HUES48 (cell line): ENCODE results near the gene TM9SF3.
"Not testable (repeated sequence)": the region's sequence is repeated elsewhere in the genome, so short reads cannot be mapped to it uniquely, and the experiment has no call there.

ENCODE experiments used
- H3K27ac ChIP-seq: one replicate; pipeline ENCODE4 v1.7.0; 2013; ENCODE audit warnings: low read depth, low read length, inconsistent platforms
- H3K27me3 ChIP-seq: 2 replicates; pipeline ENCODE4 v1.6.1; 2013; ENCODE audit warnings: mild to moderate bottlenecking, low read length; ENCODE audit not compliant: control insufficient read depth, insufficient read depth
- H3K36me3 ChIP-seq: 2 replicates; pipeline ENCODE4 v1.6.1; 2013; ENCODE audit warnings: low read length; ENCODE audit not compliant: control insufficient read depth, insufficient read depth
- H3K4me1 ChIP-seq: 2 replicates; pipeline ENCODE4 v1.6.1; 2013; ENCODE audit warnings: mild to moderate bottlenecking, low read length; ENCODE audit not compliant: control insufficient read depth, insufficient read depth
- H3K4me3 ChIP-seq: 2 replicates; pipeline ENCODE4 v1.5.1; 2013; ENCODE audit warnings: mild to moderate bottlenecking, low read depth, low read length
- H3K9ac ChIP-seq: 2 replicates; pipeline ENCODE4 v1.6.1; 2013; ENCODE audit warnings: mild to moderate bottlenecking, low read depth, low read length, moderate library complexity
- H3K9me3 ChIP-seq: 2 replicates; pipeline ENCODE4 v1.6.1; 2013; ENCODE audit warnings: low read length; ENCODE audit not compliant: control insufficient read depth, insufficient read depth

The TM9SF3 gene

GRCh38 chr10:96560966-96561887 lies 25.6 kb downstream of the TM9SF3 start:
- Histone ChIP-seq H3K4me1 (no peaks in the 10 kb centered on the region), H3K4me3 (no peak overlapping the region), H3K36me3 (peaks cover 67% of the 10 kb centered on the region), H3K9ac (no peak overlapping the region), H3K27ac (no peak overlapping the region), H3K9me3 (no peaks in the 10 kb centered on the region), H3K27me3 (no peaks in the 10 kb centered on the region)

GRCh38 chr10:96560489-96560888 lies 26.3 kb downstream of the TM9SF3 start:
- no peak overlapping the region for H3K9ac ChIP-seq
- no peak overlapping the region for H3K27ac ChIP-seq
- no peak overlapping the region for H3K4me3 ChIP-seq
- H3K9me3 ChIP-seq, result no peaks in the 10 kb centered on the region
- peaks cover 63% of the 10 kb centered on the region for H3K36me3 ChIP-seq
- H3K4me1 ChIP-seq, result no peaks in the 10 kb centered on the region
- H3K27me3 ChIP-seq, result no peaks in the 10 kb centered on the region

- Histone ChIP-seq H3K27ac (no peak overlapping the region), H3K9me3 (no peaks in the 10 kb centered on the region), H3K4me1 (no peaks in the 10 kb centered on the region), H3K4me3 (no peak overlapping the region), H3K36me3 (peaks cover 67% of the 10 kb centered on the region), H3K9ac (no peak overlapping the region), H3K27me3 (no peaks in the 10 kb centered on the region)
Observed at GRCh38 chr10:96556003-96556402, 30.8 kb downstream of the TM9SF3 start.

- no peak overlapping the region for H3K4me3 ChIP-seq
- no peaks in the 10 kb centered on the region for H3K27me3 ChIP-seq
- peaks cover 67% of the 10 kb centered on the region for H3K36me3 ChIP-seq
- no peaks in the 10 kb centered on the region for H3K9me3 ChIP-seq
- H3K4me1 ChIP-seq, result no peaks in the 10 kb centered on the region
- H3K27ac ChIP-seq, result no peak overlapping the region
- no peak overlapping the region for H3K9ac ChIP-seq
Observed at GRCh38 chr10:96555330-96555729, 31.5 kb downstream of the TM9SF3 start.

GRCh38 chr10:96548589-96548988 lies 38.2 kb downstream of the TM9SF3 start:
- H3K36me3 ChIP-seq, result peaks cover 82% of the 10 kb centered on the region
- H3K9me3 ChIP-seq, result no peaks in the 10 kb centered on the region
- H3K4me1 ChIP-seq, result no peaks in the 10 kb centered on the region
- H3K9ac ChIP-seq, result no peak overlapping the region
- no peak overlapping the region for H3K27ac ChIP-seq
- H3K27me3 ChIP-seq, result no peaks in the 10 kb centered on the region
- no peak overlapping the region for H3K4me3 ChIP-seq

- H3K36me3 ChIP-seq, result peaks cover 73% of the 10 kb centered on the region
- not testable (repeated sequence) for H3K4me1 ChIP-seq
Observed at GRCh38 chr10:96545558-96545957, 41.3 kb downstream of the TM9SF3 start.

GRCh38 chr10:96541921-96542320 lies 44.9 kb downstream of the TM9SF3 start:
- H3K27ac ChIP-seq, result no peak overlapping the region
- no peaks in the 10 kb centered on the region for H3K27me3 ChIP-seq
- H3K36me3 ChIP-seq, result peaks cover 51% of the 10 kb centered on the region
- H3K9me3 ChIP-seq, result no peaks in the 10 kb centered on the region
- H3K4me3 ChIP-seq, result no peak overlapping the region
- H3K4me1 ChIP-seq, result no peaks in the 10 kb centered on the region
- no peak overlapping the region for H3K9ac ChIP-seq

More at GRCh38 chr10:96545558-96545957, 41.3 kb downstream of the TM9SF3 start:
- not testable (repeated sequence) for H3K9ac ChIP-seq, H3K27ac ChIP-seq, H3K27me3 ChIP-seq, H3K4me3 ChIP-seq, H3K9me3 ChIP-seq

- no peaks in the 10 kb centered on the region for H3K4me1 ChIP-seq
- H3K9ac ChIP-seq, result no peak overlapping the region
- no peak overlapping the region for H3K4me3 ChIP-seq
- no peaks in the 10 kb centered on the region for H3K27me3 ChIP-seq
- no peaks in the 10 kb centered on the region for H3K9me3 ChIP-seq
- peaks cover 42% of the 10 kb centered on the region for H3K36me3 ChIP-seq
- no peak overlapping the region for H3K27ac ChIP-seq
Observed at GRCh38 chr10:96540240-96540639, 46.6 kb downstream of the TM9SF3 start.

GRCh38 chr10:96538683-96539082 lies 48.1 kb downstream of the TM9SF3 start:
- Histone ChIP-seq H3K4me1 (no peaks in the 10 kb centered on the region), H3K9me3 (no peaks in the 10 kb centered on the region), H3K36me3 (peaks cover 38% of the 10 kb centered on the region), H3K27ac (no peak overlapping the region), H3K9ac (no peak overlapping the region), H3K4me3 (no peak overlapping the region), H3K27me3 (no peaks in the 10 kb centered on the region)

- Histone ChIP-seq H3K27me3 (no peaks in the 10 kb centered on the region), H3K9ac (no peak overlapping the region), H3K27ac (no peak overlapping the region), H3K9me3 (no peaks in the 10 kb centered on the region), H3K36me3 (peaks cover 33% of the 10 kb centered on the region), H3K4me1 (no peaks in the 10 kb centered on the region), H3K4me3 (no peak overlapping the region)
Observed at GRCh38 chr10:96536129-96536528, 50.7 kb downstream of the TM9SF3 start.

GRCh38 chr10:96532523-96532922 lies 54.3 kb downstream of the TM9SF3 start:
- H3K4me3 ChIP-seq, result no peak overlapping the region
- H3K9ac ChIP-seq, result no peak overlapping the region
- no peaks in the 10 kb centered on the region for H3K9me3 ChIP-seq
- no peak overlapping the region for H3K27ac ChIP-seq
- H3K27me3 ChIP-seq, result no peaks in the 10 kb centered on the region
- H3K36me3 ChIP-seq, result peaks cover 57% of the 10 kb centered on the region
- no peaks in the 10 kb centered on the region for H3K4me1 ChIP-seq
